GM19455 (cell line): ENCODE data around the gene PSMF1.

Experiments used
- ATAC-seq: cut with Tn5 transposase; IDR thresholded peaks from one replicate; pipeline ENCODE4 v1.9.1; 2021; ENCODE audit not compliant: unreplicated experiment

Gene PSMF1

DNA sequence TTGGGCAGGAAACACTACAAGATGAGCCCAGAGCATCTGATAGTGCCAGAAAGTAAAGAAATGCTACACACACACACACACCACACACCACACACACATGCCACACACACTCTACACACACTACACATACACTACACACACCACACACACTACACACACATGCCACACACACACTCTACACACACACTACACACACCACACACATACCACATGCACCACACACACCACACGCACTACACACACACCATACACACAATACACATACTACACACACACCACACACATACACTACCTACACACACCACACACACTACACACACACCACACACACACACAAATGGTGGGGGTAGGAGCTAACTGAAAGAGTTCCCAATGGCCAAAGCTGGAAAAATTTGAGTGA lies 69.9 kb downstream of the PSMF1 start:
- no peak for ATAC-seq

DNA sequence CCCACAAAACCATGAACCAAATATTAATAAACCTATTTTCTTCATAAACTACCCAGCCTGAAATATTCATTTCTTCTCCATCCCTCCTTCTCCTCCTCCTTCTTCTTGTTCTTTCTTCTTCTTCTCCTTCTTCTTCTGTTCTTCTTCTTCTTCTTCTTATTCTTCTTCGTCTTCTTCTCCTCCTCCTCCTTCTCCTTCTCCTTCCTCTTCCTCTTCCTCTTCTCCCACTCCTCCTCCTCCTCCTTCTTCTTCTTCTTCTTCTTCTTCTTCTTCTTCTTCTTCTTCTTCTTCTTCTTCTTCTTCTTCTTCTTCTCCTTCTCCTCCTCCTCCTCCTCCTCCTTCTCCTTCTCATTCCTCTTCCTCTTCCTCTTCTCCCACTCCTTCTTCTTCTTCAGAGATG lies 71.4 kb downstream of the PSMF1 start:
- no peak for ATAC-seq

DNA sequence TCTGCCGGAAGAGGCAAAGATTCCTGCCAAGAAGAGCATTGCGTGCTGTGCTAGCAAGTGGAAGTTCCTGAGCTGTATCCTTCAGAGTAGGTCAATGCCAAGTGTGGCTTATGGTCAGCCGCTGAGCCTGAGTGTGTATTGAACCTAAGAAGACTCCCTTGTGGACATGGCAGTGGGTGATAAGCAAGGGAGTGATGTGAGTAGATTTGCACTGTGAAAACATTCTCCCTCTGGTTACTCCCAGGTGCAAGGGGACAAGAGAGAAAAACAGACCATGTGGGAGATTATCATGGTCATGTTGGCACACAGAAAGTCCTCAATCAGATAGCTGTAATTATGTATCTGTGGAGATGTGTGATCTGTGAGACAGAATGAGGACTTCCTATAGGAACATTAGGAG lies 72.4 kb downstream of the PSMF1 start:
- ATAC-seq: no peak

DNA sequence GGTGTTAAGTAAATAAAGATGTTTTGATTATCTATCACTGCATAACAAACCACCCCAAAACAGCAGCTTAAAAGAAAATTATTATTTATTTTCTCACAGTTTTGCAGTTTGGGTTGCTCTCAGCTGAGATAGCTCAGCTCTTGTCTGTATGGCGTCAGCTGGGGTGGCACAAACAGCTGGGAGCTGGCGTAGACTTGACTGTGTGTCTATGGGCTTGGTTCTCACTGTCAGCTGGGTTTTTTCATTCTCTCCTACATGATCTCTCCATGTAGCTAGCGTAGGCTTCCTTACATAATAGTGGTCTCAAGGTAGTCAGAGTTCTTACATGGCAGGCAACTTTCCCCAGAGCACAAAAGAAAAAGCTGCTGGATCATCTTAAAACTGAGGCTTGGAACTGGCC lies 72.9 kb downstream of the PSMF1 start:
- ATAC-seq: no peak

DNA sequence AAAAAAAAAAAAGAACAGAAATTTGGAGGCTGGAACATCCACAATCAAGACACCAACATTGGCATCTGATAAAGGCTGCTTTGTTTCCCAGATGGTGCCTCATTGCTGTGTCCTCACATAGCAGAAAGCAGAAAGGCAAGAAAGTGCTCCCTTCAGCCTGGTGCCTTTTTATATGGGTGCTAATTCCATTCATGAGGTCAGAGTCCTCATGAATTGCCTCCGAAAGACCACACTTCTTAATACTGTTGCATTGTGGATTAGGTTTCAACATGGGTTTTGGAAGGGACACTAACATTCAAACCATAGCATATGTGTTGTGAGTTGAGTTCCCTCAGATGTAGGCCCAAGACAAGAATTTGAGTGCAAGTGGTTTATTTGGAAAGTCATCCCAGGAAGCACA lies 76.8 kb downstream of the PSMF1 start:
- ATAC-seq: no peak

DNA sequence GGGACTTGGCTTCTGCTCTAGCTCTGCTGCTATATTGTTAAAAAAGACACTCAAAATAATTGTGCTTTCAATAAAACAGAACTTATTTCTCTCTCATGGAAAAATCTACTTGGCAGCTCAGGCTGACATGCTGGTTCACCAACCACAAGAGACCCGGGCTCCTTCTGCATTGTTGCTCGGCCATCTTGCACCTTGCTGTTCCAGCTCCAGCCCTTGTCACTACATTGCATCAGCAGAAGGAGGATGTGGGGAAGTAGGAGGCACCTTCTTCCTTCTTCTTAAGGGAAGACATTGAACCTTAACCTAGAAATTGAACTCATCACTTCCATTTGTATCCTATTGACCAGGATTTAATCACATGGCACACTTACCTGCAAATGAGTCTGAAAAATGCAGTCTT lies 78.2 kb downstream of the PSMF1 start:
- ATAC-seq: no peak

DNA sequence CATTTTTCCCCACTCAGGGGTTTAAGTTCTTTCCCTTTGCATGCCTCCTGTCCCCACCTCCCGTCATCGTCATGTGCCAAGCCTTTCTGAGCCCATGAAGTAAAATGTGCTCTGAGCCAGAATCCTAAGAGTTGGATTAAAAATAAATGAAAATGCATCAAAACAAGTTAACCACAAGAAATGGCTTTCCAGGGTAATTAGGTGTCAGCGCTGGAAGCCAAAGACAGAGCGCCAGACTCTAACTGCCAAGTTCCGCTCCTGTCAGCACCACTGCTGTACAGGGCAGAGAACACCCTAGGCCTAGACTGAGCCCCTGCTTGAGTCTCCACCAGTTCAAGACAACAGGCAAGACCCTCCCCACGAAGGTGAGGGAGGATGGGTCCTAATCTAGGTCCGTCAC lies 79.4 kb downstream of the PSMF1 start:
- ATAC-seq: no peak

DNA sequence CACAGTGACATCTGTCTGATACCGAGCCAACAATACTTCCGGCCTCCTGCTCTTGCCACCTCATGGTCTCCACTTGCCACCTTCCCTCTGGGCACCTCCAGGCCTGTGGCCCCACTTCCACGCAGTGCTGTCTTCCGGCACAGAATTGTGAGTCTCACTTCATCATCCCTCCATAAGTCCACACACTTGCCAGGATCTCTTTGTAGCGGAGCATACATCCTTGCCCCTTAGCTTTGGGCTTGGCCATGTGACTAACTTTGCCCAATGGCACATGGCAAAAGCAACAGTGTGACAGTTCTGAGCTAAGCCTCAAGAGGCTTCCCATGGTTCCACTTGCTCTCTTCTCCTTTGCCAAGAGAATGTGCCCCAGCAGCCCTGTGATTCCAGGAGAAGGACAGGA lies 80.3 kb downstream of the PSMF1 start:
- ATAC-seq: no peak

DNA sequence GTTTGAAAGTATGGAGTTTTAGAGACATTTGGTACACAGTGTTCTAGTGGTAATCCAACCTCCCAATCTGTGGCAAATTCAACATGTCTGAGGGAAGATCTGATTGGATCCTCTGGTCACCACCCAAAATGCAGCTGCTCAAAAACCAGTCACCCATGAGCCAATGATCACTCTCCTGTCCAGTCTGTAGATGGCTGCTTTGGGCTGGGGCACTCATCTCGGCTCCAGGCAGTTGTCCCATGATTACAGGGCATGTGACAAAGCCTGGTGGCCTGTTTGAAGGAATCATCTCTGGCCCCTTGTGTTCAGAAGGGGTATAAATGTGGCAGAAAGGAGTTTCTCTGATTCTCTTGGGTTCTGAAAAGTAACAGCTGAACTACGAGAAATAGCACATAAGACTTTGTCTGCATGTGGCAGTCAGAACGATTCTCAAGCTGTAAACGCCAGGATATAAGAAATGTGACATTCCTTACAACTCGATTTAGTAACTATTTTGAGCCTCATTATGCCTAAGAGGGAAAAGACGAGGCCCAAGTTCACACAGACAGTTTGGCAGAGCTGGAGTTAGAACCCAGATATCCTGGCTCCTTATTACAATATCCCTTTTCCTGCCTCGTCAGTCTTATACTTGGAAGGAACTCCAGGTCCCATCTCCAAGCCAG lies 80.9 kb downstream of the PSMF1 start:
- ATAC-seq: no peak

DNA sequence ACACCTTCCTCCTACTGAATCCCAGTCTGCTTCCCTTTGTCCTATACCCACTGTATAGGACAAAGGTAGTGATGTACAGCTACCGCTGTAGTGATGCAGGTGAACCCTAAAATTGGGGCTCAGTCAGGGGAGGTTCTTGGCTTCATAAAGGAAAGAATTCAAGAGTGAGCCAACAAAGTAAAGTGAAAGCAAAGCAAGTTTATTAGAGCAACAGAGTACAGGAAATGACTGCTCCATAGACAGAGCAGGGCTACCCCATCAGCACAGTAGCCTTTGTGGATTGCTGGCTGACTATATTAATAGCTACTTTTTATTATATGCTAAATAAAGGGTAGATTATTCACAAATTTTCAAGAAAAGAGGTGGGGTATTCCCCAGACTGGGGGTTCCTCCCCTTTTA lies 81.6 kb downstream of the PSMF1 start:
- no peak for ATAC-seq

DNA sequence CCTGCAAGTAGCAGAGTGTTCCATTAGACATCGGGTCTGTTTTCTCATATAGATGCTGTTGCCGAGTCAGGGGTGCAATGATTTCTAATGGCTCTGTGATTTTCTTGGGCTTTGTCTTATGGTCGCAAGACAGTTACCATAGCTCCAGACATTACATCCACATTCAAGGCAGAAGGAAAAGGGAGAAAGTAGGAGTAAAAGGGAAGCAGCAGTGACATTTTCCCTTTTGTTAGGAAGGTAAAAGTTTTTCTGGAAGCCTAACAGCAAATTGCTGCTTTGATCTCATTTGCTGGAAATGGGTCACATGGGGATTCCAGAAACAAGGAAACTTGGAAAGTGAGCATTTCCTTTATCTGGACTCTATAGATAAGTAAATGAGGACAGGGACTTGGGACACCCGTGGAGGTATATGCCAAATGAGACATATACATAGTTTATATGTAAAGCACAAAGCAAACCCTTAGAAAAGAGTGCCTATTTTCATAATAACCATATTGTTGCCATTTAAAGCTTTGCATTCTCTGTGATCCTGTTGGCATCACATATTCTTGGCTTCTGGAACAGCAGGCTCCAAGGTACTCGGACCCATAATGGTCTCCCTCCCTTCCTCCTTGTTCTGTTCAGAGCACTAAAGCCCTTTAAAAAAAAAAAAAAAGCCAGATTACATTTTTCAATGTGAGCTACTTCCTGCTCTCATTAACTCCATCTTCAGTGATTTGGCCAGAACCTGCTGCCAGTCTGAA lies 84.5 kb downstream of the PSMF1 start, which contains the start of gene C20orf202:
TSS of gene C20orf202 (plus strand) at position 693 of the 743 bp plus-strand sequence. CDS start 132 bp downstream, outside the sequence.
- ATAC-seq: no peak

DNA sequence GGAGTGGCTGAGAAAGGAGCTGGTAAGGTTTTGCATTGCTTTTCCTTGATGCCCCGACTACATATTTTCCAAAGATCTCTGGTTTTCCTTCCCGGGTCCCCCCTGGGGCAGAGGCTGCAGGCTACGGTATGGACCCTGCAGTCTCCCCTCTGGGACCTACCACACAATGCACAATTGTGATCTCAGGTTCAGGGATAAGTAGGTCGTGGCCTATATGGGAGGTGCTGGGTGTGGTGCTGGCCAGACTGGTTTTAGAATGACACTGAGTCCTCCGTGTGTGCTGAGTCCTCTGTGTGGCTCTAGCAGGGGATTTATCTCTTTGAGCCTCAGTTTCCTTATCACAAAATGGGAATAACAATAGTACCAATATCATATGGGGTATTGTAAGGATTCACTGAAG lies 85.2 kb downstream of the PSMF1 start:
- ATAC-seq: no peak

DNA sequence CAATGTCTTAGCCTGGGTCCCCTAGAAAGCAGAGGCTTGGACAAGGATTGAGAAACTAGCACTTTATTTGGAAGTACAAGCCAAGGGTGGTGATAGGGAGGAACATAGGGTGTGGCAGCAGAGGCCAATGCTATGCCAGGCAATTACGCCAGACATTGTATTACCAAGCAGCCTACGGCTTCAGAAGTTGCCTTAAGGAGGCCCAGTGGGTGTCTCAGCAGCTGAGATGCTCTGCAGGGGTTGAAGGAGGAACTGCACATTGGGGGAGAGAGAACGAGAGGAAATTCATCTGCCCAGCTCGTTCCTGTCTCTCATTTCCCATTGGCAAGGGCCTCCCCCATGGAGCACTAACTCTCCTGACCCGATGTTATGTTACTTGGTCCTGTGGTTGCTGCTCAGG lies 85.7 kb downstream of the PSMF1 start:
- no peak for ATAC-seq

DNA sequence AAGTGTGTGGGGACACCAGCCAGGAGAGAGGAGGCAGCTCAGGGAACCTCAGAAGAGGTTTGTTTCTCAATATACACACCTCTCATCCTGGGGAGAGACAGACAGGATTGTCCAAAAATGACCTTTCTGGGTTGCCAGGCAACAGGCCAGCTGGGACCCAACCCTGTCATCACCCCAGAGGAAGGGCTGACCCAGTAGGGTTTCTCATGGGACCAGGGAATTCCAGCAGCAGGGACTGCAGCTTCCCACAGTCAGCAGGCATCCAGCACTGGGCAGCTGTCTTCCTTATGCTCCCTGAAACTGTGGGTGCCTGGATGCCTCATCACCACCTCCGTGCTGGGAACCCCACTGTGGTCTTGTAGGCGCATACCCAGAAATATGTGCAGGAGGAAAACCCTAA lies 86.2 kb downstream of the PSMF1 start:
- no peak for ATAC-seq

DNA sequence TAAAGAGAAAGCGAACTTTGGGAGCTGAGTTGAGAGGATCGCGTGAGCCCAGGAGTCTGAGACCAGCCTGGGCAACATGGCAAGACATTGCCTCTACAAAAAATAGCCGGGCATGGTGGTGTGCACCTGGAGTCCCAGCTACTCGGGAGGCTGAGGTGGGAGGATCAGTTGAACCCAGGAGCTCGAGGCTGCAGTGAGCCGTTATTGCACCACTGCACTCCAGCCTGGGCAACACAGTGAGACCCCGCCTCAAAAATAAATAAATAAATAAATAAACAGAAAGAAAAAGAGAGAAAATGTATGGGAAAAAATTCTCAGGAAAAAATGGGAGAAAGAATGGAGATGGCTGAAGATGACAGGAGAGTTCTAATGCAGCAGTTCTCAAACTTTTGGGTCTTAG lies 87.4 kb downstream of the PSMF1 start:
- no peak for ATAC-seq

DNA sequence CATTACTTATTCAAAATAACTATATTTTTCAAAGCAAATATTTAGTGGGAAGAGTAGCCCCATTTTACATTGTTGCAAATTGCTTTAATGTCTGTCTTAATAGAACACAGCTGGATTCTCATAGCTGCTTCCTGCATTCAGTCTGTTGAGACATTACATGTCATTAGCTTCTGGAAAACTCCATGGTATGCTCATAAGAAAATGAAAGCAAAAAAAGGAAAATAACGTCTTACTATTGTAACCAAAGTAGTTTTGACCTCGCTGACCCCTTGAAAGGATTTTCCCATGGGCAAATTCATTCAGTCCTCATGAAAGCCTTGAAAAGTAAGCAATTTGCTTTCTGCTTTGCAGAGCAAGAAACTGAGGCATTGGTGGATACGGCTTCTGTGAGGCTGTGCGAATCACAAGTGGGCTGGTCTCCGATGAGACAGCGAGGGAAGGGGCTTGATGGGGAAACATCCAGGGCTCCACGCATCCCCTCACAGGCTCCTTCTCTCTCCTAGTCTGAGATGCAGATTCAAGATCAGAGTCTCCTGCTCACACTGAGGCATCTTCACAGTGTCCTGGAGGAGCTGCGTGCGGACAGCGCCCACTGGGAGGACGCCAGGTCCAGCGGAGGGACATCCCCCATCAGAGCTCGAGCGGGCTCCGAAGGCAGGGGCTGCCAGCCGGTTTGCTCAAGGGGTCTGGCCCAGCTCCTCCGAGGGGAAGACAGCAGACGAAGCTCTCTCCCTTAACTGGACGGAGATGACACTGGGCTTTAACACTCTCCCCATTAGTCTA lies 88.2 kb downstream of the PSMF1 start:
- ATAC-seq: no peak

DNA sequence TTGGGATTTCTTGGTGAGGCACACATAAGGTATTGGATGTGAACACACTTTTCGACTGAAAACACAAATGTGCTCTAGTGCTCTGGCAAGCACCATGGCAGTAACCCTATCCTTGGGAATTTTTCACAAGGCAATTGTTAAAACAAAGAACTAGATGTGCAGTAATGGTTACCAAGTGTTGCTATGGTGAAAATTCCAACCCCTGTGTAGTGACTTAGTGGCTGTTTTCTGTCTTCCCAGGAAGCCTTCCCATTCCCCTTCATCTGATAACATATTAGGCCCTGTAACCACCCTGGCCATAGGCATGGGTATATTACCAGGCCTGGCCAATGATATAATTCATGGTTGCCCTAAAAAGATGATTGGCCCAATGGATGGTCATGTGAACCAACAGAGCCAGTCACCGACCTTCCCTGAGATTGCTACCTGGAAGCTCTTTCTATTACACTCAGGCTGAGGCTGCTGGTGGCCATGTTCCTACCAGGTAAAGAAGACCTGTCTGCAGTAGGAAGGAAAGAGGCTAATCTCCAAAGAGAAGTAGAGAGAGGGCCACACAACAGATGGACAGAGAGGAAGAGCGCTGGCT lies 89.0 kb downstream of the PSMF1 start:
- ATAC-seq: no peak

DNA sequence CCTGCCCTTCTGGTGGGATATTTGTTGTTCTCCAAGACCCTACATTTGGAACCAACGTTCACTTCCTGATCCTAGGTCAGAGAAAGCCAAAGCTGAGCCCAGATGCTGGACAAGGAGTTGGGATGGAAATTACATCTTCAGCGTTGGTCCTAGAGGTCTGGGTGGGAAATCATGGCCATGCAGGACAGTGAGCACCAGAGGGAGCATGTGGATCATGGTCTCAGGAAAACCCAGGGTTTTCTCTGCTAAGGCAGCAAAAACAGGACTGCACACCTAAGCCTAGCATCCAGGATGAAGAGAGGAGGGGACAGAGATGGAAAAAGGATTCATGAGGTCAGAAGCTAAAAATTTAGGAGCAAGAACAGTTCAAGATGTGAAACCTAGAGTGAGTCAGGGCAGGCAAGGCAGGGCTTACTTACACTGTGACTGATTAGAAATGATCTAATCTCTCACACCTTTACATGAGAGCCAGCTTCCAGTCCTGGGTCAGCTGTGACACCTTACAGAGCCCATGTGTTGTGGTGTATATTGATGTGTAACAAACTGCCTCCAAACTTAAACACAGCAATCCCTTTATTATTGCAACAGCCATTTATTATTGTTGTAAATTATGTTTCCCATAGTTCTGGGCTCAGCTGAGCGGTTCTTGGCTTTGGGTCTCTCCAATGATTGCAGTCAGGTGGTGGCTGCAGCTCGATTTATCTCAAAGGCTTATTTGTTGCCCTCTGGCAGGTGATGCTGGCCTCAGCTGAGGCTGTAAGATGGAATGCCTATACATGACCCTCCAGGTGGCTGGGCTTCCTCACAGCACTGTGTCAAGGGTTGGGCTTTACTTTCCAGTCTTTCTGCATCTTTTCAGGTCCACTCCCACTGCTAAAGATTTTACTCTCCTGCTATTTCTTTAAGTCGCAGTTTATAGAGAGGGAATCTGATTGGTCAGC lies 91.3 kb downstream of the PSMF1 start:
- ATAC-seq: no peak

DNA sequence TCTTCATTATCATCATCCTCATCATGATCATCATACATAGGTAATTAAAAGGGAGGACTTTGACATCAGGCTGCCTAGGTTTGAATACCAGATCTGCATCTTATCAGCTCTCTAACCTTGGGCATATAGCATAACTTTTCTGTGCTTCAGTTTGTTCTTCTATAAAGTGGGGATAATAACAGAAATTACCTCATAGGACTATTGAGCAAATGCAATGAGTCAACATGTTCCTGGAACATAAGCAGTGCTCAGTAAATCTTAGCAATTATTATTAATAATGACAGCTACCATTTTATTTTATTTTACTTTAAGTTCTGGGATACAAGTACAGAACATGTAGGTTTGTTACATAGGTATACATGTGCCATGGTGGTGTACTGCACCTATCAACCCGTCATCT lies 92.1 kb downstream of the PSMF1 start:
- no peak for ATAC-seq

DNA sequence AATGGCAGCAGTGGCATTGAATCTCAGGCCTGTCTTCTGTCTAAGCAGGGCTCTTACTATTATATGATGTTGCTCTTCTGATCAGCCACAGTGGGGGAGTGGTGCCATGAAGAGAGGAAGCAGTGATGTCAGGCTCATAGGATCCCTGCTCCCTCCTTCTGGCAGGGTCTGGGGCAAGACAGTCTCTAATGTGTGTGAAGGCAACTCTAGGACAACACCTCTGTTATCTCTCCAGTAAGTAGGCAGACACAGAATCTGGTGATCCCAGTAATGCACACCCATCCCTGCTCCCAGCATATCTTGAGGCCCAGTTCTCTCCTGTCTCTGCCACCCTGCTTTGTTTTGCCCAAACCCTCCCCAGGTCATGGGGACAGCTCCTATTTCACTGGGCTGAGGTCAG lies 93.6 kb downstream of the PSMF1 start:
- ATAC-seq: no peak
